HG03097 (cell line): ENCODE measurements around the gene PDLIM4.

ENCODE experiments used
- ATAC-seq: cut with Tn5 transposase; IDR thresholded peaks from one replicate; pipeline ENCODE4 v1.9.1; 2021; ENCODE audit not compliant: unreplicated experiment, low FRiP score

PDLIM4 gene

GRCh38 chr5:132257131-132258101 is at the start of gene PDLIM4:
Gene PDLIM4 (plus strand): TSS chr5:132257696. CDS start chr5:132257735, 39 bp downstream.
- ATAC-seq = no peak

DNA sequence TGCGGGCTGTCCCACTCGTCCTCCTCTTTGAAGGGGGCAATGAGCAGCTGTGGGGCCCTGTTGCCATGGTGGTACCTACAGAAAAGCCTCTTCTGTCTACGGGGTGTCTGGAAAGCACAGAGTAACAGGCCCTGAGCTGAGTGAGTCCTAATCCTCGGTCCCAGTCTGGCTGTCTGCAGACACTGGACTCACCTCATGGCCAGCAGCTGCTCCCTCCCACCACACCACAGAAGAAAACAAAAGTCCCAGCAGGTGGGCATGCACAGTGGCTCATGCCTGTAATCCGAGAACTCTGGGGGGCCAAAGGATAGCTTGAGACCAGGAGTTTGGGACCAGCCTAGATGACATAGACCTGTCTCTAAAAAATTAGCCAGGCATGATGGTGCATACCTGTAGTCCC is 49.7 kb upstream of the PDLIM4 start:
- ATAC-seq = no peak

DNA sequence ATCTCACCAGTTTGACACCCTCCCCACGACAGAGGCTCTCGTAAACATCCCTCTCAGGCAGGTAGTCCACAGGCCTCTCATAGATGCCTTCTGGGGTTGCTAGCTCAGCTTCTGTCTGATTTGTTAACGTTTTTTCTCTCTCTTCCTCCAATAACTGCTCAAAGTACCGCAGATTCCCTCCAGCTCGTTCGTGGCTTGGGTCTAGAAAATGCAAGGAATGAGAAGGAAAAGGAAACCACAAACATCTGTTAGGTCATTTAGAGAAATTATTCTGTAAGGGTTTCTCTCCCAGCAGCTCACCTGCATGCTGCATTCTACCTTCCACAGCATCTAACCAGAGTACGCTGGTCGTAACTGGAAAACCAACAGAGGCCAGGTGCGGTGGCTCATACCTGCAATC is 48.4 kb upstream of the PDLIM4 start:
- ATAC-seq = no peak

- no peak for ATAC-seq
Measured at GRCh38 chr5:132209901-132210545, 47.5 kb upstream of the PDLIM4 start.

DNA sequence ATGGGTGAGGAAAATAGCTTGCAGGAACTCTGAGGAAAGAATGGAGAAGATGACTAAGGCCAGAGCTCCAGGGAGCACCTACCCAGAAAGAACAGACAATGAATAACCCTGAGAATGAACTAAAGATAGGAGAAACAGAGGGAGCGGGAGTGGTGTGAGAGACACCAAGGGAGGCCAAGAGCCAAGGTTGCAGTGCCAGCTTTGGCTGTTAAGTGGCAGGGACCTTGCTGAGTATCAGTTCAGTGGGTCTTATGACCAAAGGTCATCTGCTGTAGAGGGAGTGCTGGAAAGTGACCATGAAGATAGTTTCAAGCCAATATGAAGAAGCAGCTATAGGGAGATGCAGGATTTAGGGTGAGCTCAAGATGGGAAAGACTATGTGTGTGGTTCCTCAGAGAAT is 46.6 kb upstream of the PDLIM4 start:
- no peak for ATAC-seq

DNA sequence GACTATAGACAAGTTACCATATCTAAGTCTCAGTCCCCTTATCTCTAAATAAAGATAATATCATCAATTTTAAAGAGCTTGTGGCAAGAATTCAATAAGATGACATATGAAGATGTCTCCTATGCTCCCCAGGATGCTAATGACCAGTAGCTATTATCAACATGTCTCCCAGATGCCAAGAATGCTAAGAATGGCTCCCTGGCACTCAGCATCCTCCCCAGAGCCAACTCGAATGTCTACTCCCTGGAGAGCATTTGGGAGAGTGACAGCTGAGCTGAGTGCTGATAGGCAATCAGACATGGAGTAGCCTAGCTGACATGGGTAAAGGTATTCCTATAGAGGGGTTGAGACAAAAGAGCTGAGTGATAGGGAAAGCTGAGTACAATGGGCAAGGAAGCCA is 45.7 kb upstream of the PDLIM4 start:
- ATAC-seq = no peak

- no peak for ATAC-seq
Measured at GRCh38 chr5:132213666-132214065, 43.8 kb upstream of the PDLIM4 start.

DNA sequence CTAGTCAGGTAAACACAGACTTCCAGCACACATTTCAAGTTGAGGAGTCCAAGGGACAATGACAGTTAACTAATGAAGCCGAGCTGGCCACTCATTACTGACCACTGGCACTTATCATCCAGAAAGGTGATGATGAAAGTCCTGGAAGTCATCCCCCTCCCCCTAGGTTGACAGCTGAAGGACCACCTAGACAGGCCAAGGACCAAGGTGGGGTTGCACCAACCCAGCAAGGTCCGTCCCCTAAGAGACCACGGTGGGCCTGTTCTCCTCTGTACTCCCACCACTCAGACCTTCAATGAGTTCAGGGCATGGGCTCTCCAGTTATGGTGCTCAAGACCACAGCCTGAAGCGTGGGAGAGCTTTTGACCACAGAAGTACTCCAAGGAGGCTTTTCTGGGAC is 43.0 kb upstream of the PDLIM4 start:
- ATAC-seq = no peak

- ATAC-seq = no peak
Measured at GRCh38 chr5:132215329-132215728, 42.2 kb upstream of the PDLIM4 start.

DNA sequence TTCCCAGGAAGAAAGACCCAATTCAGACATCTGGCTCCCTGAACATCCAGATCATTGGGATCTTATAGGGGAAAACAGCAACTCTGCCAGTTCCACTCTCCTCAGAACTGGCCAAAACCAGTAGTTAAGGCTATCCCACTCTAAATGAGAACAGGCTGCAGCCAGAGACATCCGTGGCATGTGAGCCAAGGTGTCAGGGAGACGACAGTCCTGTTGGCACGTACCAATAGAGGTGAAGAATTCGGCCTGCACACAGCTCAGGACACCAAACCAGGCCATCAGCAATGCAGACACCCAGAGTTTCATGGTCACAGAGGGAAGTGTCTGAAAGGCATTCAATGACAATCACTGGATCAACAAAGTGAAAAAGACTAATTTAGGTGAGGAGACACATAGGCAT is 39.2 kb upstream of the PDLIM4 start:
- no peak for ATAC-seq

GRCh38 chr5:132219289-132219970 is 38.1 kb upstream of the PDLIM4 start:
- no peak for ATAC-seq

- ATAC-seq = no peak
Measured at GRCh38 chr5:132219981-132220380, 37.5 kb upstream of the PDLIM4 start.

GRCh38 chr5:132220491-132220890 is 37.0 kb upstream of the PDLIM4 start:
- no peak for ATAC-seq

DNA sequence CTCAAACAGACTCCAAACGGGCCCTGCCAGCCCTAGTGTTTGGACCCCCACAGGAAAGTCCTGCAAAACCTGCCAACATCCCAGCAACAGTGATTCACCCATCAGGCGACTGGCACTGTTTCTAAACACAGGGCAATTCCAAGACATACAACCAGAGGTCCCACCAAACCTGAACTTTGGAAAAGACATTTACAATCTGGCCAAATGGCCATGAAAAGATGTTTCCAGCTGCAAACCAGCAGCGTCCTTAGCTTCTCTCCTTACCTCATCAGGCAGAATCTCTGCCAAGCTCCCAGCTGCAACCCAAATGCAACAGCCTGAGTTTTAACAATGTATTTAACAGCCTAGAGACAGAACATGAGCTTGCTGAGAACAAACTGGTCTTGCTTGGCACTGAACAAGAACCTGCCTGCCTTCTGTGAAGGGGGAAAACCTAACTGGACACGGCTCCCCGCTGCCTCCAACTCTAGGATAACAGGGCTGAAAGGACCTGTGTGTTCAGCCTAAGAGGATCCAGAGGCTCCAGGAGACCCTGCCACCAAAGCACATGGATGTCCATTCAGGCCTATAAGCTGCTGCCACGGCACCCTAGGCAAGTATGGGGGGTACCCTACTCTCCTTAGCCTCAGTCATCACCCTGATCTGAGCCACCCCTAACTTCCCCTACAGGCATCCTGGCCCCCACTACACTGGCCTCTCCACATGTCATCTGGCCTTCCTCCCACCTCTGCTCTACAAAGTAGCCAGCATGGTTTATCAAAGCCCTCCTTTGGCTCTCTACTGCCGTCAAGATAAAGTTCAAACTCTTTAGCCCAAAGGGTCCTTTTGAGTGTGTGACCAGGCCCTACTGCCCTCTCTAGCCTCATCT is 35.5 kb upstream of the PDLIM4 start:
- no peak for ATAC-seq

GRCh38 chr5:132222649-132223038 is 34.9 kb upstream of the PDLIM4 start:
- no peak for ATAC-seq

DNA sequence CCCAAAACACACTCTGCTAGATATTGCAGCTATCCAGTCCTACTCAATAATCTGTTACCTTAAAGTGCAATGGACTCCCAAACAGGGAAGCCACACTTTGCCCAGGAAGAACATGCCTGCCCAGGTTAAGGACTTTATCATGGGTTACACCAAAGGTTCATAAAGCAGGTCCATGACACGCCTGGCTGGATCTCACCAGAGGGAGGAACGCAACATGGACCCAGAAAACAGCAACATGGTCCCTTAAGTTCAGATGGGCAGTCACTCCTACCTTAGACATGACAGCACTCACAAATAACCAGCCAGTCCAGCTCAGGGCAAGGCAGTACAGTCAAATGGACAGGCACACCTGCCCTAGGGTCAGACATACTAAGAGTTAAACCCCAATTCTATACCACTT is 33.6 kb upstream of the PDLIM4 start:
- no peak for ATAC-seq

- ATAC-seq = no peak
Measured at GRCh38 chr5:132224716-132225115, 32.8 kb upstream of the PDLIM4 start.

GRCh38 chr5:132225165-132226032 is 32.1 kb upstream of the PDLIM4 start:
- no peak for ATAC-seq

DNA sequence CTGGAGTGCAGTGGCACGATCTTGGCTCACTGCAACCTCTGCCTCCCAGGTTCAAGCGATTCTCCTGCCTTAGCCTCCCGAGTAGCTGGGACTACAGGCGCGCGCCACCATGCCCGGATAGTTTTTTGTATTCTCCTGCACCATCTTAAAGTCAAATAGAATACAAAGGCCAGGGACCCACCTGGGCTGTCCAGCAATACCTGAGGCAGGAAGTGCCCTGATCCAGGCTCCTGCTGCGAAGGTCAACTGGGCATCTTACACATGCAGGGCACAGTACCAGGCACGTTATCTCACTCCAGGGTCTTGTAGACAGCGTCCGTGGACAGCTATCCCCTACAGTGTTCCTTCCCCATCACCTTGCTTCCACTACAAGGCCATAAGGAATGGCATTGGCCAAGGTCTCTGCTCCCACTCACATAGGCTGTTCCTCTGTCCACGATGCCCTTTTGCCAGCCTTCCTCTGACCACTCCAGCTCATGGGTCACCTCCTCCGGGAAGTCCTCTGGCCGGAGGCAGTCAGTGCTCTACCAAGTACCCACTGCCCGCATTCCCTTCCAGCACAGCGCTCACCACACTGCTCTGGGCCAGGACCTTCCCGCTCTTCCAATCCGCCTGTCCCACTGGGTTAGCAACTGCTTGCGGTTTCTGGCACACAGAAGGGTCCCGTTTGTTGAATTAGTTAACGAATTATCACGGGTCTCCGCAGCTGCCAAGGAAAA is 30.8 kb upstream of the PDLIM4 start:
- no peak for ATAC-seq
